Osteoblast (primary cell): ENCODE results near the gene SYT11. TPM values are rescaled to one million over a fixed set of nuclear protein-coding genes. Genes with fewer than 3 reads are reported as not detected.

Experiments
- DNase-seq: peaks from one replicate; pipeline ENCODE4 v3.0.0; 2011; ENCODE audit warnings: low spot score, mixed read lengths; ENCODE audit not compliant: insufficient read length; ENCODE audit errors: missing footprints
- H2AFZ ChIP-seq: 2 replicates; pipeline ENCODE4 v1.6.0; 2011; ENCODE audit warnings: mild to moderate bottlenecking, low read length
- H3K27ac ChIP-seq: 2 replicates; pipeline ENCODE4 v1.5.1; 2011; ENCODE audit warnings: mild to moderate bottlenecking, low read depth, low read length, moderate library complexity
- H3K27me3 ChIP-seq: 2 replicates; pipeline ENCODE4 v1.6.0; 2012; ENCODE audit warnings: mild to moderate bottlenecking, control low read depth, inconsistent platforms, low read length, moderate library complexity; ENCODE audit not compliant: insufficient read depth
- H3K36me3 ChIP-seq: 2 replicates; pipeline ENCODE4 v1.5.1; 2011; ENCODE audit warnings: mild to moderate bottlenecking, low read length, control low read depth, moderate library complexity; ENCODE audit not compliant: insufficient read depth
- H3K4me1 ChIP-seq: 2 replicates; pipeline ENCODE4 v1.5.1; 2011; ENCODE audit warnings: mild to moderate bottlenecking, low read length, control low read depth, moderate library complexity; ENCODE audit not compliant: insufficient read depth
- H3K4me2 ChIP-seq: 2 replicates; pipeline ENCODE4 v1.6.0; 2011; ENCODE audit warnings: mild to moderate bottlenecking, low read length; ENCODE audit not compliant: insufficient read depth
- H3K4me3 ChIP-seq: fragments of 200-600 bp; sonication (generic); 3 replicates; pipeline ENCODE4 v1.5.1; 2012; ENCODE audit warnings: mild to moderate bottlenecking, low read length, inconsistent platforms; ENCODE audit not compliant: insufficient read depth
- H3K79me2 ChIP-seq: 2 replicates; pipeline ENCODE4 v1.6.0; 2012; ENCODE audit warnings: mild to moderate bottlenecking, low read length, control low read depth, inconsistent platforms; ENCODE audit not compliant: insufficient read depth
- H3K9me3 ChIP-seq: 2 replicates; pipeline ENCODE4 v1.5.1; 2011; ENCODE audit warnings: low read depth, low read length, control low read depth
- H4K20me1 ChIP-seq: 2 replicates; pipeline ENCODE4 v1.6.0; 2012; ENCODE audit warnings: mild to moderate bottlenecking, low read length, control low read depth; ENCODE audit not compliant: insufficient read depth
- total RNA-seq: library from RNA; depleted of rRNA; stranded (reverse); fragments of >200 nt; gene quantifications from 2 replicates; pipeline ENCODE4 v1.2.3, GENCODE V29; 2012
- TF ChIP-seq, protein P1 (sequence below): IDR thresholded peaks from 2 replicates; pipeline ENCODE4 v1.5.1; 2011; ENCODE audit warnings: mild to moderate bottlenecking, low read depth, low read length, moderate library complexity; ENCODE audit errors: extremely low read depth

SYT11 gene
- total RNA-seq, 1 donor: 33.3 TPM

DNA sequence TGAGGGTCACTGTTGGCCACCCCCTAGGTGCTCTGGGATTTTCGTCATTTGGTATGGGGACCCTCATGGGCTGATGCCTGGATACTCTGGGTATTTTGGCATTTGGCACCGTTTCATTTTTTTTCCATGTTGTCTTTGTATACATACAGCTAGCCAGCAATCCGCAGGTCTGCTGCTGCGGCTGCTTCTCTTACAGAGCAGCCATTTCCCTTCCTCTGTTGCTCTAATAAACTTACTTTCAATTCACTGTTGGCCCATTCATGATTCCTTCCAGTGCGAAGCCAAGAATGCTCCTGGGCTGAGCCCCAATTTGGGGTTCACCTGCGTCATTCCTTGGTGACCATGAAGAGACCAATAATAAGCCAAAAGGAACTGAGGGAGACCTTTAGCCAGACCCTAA is 23.8 kb upstream of the SYT11 start:
- Histone ChIP-seq H3K9me3 (no peaks in the 10 kb centered on the region), H3K36me3 (peaks cover 9% of the 10 kb centered on the region), H3K4me3 (no peak overlapping the region), H3K4me1 (peaks cover 11% of the 10 kb centered on the region), H2AFZ (no peak overlapping the region), H4K20me1 (peaks cover 3% of the 10 kb centered on the region), H3K27ac (no peak overlapping the region), H3K27me3 (no peaks in the 10 kb centered on the region), H3K79me2 (peaks cover 69% of the 10 kb centered on the region), H3K4me2 (no peak overlapping the region)
- peak; percentile 25 for DNase-seq
- TF ChIP-seq, protein P1, sequence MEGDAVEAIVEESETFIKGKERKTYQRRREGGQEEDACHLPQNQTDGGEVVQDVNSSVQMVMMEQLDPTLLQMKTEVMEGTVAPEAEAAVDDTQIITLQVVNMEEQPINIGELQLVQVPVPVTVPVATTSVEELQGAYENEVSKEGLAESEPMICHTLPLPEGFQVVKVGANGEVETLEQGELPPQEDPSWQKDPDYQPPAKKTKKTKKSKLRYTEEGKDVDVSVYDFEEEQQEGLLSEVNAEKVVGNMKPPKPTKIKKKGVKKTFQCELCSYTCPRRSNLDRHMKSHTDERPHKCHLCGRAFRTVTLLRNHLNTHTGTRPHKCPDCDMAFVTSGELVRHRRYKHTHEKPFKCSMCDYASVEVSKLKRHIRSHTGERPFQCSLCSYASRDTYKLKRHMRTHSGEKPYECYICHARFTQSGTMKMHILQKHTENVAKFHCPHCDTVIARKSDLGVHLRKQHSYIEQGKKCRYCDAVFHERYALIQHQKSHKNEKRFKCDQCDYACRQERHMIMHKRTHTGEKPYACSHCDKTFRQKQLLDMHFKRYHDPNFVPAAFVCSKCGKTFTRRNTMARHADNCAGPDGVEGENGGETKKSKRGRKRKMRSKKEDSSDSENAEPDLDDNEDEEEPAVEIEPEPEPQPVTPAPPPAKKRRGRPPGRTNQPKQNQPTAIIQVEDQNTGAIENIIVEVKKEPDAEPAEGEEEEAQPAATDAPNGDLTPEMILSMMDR: no peak

GRCh38 chr1:155840386-155840785 is 19.0 kb upstream of the SYT11 start:
- H3K27me3 ChIP-seq: no peaks in the 10 kb centered on the region
- H3K9me3 ChIP-seq: no peaks in the 10 kb centered on the region
- no peaks in the 10 kb centered on the region for H3K4me1 ChIP-seq
- no peak overlapping the region for H2AFZ ChIP-seq
- DNase-seq: no peak
- peaks cover 17% of the 10 kb centered on the region for H3K36me3 ChIP-seq
- no peak overlapping the region for H3K27ac ChIP-seq
- TF ChIP-seq, protein P1: no peak
- no peak overlapping the region for H3K4me2 ChIP-seq
- peaks cover 91% of the 10 kb centered on the region for H3K79me2 ChIP-seq
- no peak overlapping the region for H3K4me3 ChIP-seq
- H4K20me1 ChIP-seq: peaks cover 22% of the 10 kb centered on the region

- H3K27me3 ChIP-seq: no peaks in the 10 kb centered on the region
Observed at GRCh38 chr1:155844860-155845421, 14.4 kb upstream of the SYT11 start.

GRCh38 chr1:155847823-155848529 is 11.4 kb upstream of the SYT11 start:
- Histone ChIP-seq H2AFZ (no peak overlapping the region), H3K27ac (no peak overlapping the region), H3K4me3 (no peak overlapping the region), H3K9me3 (no peaks in the 10 kb centered on the region), H3K79me2 (peaks cover 90% of the 10 kb centered on the region), H3K27me3 (no peaks in the 10 kb centered on the region), H3K4me2 (no peak overlapping the region), H4K20me1 (peaks cover 27% of the 10 kb centered on the region), H3K36me3 (peaks cover 36% of the 10 kb centered on the region), H3K4me1 (no peaks in the 10 kb centered on the region)
- TF ChIP-seq, protein P1: no peak
- no peak for DNase-seq

More at GRCh38 chr1:155844860-155845421, 14.4 kb upstream of the SYT11 start:
- no peaks in the 10 kb centered on the region for H3K4me1 ChIP-seq
- DNase-seq: no peak
- H3K9me3 ChIP-seq: no peaks in the 10 kb centered on the region
- H3K79me2 ChIP-seq: peaks cover 93% of the 10 kb centered on the region
- H3K4me3 ChIP-seq: no peak overlapping the region
- H3K36me3 ChIP-seq: peaks cover 26% of the 10 kb centered on the region
- H2AFZ ChIP-seq: no peak overlapping the region
- no peak overlapping the region for H3K27ac ChIP-seq
- TF ChIP-seq, protein P1: no peak
- no peak overlapping the region for H3K4me2 ChIP-seq
- H4K20me1 ChIP-seq: peaks cover 32% of the 10 kb centered on the region
